Activated CD8-positive, alpha-beta memory T cell treated with anti-CD3 and anti-CD28 coated beads, Interleukin-2, amount 50 U/mL, for 4 hours (primary cell): ENCODE data around the gene CPT1B.
"Not testable (repeated sequence)": the region's sequence is repeated elsewhere in the genome, so short reads cannot be mapped to it uniquely, and the experiment has no call there.

Experiments
- DNase-seq: peaks from one replicate; pipeline ENCODE4 v3.0.0-alpha.2; 2020

Gene CPT1B

DNA sequence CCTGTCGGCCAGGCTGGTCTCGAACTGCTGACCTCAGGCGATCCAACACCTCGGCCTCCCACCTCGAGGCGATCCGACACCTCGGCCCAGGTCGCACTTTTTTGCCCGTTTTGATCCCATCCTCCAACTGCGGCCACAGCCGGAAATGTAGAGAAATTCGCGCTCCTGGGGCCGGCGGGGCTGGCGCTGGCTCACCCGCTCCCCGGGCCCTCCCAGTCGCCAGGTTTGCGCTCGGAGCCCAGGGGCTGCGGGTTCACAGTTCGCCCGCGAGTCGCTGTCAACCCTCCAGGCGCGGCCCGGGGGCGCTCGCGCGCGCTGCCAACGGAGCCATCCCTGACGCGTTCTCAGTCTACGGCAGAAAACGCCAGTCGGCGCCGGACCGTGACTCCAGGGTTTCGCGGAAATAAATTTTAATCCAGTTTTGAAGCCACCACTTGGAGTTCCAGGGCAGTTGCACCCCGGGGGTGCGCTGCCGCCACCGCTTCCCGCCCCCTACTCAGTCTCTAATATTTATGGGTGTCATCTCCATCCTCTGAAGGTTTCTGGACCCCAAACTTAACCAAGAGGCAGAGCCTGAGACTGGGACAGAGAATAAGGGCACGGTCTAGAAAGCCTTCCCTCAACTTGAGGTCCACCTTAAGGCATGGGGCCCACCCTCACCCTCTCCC lies 34.0 kb downstream of the CPT1B start:
- peak; percentile 84 for DNase-seq

DNA sequence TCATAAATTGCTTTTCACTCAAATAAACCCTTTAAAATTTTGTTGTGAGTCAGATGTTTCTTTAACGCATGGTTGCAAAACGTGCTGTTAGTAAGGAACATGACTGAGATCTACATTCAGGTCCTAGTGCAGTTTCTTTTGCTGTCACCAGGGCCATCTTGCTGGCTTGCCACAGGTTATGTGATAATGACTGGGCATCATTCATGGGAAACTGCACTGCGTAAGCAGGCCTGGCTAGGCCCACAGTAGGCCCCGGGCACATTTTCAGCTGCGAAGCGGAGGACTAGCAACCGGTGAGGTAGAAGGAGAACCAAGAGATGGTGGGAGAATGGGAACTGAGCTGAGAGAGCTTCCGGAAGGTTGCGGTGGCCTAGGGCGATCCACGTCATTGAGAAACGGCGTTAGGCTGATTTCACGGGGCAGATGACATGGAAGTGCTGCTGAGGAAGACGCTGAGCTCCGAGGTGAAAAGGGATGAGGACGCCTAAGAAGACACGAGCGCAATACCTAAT lies 35.8 kb downstream of the CPT1B start:
- DNase-seq: no peak

DNA sequence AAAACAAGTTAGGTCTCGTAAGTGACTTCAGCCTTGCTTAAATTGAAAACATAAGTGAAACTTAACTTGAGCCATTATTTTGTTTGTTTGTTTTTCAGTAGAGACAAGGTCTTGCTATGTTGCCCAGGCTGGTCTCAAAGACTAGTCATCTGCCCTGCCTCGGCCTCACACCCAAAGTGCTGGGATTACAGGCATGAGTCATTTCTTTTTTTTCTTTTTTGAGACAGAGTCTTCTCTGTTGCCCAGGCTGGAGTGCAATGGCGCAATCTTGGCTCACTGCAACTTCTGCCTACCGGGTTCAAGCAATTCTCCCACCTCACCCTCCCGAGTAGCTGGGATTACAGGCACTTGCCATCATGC lies 36.6 kb downstream of the CPT1B start:
- DNase-seq: not testable (repeated sequence)

DNA sequence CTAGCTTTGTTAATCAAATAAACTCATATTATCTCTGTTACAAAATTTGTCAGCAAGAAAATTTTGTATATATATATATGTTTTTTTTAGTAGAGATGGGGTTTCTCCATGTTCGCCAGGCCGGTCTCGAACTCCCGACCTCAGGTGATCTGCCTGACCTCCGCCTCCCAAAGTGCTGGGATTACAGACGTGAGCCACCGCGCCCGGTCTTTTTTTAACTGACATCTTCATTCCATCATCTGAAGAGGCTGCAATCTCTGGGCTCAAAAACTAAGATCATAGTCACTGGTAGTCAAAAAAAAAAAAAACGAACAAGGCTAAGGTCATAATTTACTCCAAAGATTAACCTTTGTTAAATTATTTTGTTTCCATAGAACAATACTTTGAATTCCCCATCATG lies 37.8 kb downstream of the CPT1B start:
- DNase-seq: no peak

DNA sequence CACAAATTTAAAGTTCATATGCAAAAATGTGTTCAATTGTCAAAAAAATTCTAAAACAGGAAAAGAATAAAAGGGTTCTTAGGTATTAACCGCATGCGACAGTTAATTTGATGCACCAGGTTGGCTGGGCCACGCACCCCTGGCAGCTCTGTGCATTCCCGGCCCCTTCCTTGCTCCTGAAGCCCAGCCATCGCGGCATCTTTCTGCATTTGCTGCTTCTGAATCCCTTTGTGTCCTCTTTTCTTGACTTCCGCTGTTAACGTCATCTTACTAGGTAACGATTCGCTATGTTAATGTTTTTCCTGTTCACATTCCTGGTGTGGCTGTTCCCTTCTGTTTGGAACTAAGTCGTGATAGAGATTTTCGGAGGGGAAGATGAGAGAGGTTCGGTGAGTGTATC lies 40.5 kb downstream of the CPT1B start:
- DNase-seq: no peak

DNA sequence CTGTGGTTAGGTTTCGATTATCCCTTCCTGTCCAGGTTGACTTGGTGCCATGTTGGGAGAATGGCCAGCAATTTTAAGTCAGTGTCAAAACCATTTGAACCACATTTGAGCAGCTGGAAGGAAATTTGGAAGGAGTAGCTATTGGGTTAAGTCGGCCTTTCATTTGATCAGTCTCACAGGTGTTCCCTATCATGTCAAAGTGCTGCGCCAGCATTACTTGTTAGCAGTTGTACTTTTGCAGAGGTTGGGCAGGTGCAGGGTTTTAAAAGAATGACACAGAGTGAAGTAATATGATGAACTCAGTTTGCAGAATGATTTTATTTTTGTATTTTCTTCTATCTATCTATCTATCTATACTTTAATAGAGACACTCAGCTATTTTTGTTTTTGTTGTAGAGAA lies 42.0 kb downstream of the CPT1B start:
- no peak for DNase-seq

DNA sequence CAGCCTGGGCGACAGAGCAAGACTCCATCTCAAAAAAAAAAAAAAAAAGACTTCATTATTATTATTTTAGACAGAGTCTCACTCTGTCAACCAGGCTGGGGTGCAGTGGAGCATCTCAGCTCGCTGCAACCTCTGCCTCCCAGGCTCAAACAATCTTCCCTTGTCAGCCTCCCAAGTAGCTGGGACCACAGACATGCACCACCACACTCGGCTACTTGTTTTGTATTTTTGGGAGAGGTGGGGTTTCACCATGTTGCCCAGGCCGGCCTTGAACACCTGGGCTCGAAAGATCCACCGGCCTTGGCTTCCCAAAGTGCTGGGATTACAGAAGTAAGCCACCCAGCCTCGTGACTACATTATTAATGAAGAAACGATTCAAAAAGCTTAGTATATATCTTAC lies 43.1 kb downstream of the CPT1B start:
- no peak for DNase-seq

DNA sequence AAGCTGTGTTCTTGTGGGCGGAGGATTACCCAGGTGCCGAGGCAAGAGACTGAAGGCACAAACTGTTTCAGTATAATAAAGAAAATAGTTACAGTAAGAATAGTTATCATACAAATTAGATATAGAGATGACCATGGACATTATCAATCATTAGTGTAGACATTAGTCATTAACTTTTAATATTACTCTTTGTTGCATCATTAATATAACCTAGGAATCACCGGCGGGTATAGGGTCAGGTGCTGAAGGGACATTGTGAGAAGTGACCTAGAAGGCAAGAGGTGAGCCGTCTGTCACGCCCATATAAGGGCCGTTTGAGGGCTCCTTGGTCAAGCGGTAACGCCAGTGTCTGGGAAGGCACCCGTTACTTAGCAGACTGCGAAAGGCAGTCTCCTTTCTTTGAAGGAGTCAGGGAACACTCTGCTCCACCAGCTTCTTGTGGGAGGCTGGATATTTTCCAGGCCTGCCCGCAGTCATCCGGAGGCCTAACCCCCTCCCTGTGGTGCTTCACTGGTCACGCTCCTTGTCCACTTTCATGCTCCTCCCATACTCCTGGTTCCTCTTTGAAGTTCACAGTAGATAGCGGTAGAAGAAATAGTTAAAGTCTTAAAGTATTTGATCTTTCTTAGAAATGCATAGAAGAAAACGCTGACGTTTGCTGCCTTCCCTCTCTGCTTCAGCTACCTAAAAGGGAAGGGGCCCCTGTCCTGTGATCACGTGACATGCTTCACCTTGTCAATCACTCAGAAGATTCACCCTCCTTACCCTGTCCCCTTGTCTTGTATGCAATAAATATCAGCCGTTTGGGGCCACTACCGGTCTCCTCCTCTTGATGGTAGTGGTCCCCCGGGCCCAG lies 44.1 kb downstream of the CPT1B start:
- not testable (repeated sequence) for DNase-seq

DNA sequence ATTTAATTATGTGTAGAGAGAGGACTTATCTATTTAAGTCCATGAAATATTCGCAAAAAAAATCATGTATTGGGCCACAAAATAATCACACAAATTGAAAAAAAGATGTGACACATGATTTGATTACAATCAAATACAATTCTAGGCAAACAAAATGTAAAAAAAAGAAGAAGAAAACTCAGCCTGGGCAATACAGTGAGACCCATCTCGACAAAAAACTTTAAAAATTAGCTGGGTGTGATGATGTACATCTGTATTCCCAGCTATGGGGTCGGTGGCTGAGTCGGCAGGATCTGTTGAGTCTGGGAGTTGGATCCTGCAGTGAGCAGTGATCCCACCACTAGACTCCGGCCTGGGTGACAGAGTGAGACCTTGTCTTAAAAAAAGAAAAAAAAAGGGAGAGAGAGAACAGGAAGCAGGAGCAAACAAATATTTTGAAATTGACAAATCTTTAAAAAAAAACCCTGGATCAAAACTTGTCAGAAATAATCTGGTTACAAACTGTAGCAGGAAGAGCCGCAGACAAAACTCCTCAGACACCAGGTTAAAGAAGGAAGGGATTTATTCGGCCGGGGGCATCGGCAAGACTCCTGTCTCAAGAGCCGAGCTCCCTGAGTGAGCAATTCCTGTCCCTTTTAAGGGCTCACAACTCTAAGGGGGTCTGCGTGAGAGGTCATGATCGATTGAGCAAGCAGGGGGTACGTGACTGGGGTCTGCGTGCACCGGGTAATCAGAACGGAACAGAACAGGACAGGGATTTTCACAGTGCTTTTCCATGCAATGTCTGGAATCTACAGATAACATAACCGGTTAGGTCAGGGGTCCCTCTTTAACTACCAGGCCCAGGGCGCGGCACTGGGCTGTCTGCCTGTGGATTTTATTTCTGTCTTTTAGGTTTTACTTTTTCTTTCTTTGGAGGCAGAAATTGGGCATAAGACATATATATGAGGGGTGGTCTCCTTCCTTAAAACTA lies 45.1 kb downstream of the CPT1B start:
- no peak for DNase-seq

DNA sequence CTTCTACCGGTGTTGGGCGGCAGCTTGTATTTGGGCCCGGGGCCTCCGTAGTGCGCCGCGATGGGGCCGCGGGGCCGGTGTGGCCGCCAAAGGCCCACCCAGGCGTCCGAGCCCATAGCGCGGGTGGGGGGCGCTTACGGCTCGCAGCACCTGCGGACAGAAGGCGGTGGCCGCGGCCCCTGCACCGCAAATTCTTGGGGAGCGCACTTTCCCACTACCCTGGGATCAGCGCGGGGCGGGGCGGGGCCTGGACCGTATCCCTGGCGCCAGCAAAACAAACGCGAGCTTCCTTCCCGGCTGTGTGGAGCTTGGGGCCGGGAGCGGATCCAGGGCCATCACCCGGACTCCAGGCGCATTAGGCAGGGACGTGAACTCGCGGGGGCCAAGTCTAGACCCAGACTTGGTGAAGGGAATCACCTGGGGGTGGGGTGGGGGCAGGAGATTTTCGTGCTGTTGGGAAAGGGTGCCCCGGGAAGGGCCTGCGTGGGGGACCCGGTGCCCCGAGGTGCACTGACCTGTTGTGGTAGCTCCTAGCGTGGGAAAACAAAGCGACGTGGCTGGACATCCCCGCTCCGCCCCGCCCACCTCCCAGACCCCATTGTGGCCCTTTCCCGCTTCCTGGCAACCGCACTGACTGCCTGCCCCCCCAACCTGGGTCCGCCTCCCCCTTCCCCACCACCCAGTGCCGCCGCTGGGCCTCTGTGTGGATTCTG lies 46.1 kb downstream of the CPT1B start:
- no peak for DNase-seq

DNA sequence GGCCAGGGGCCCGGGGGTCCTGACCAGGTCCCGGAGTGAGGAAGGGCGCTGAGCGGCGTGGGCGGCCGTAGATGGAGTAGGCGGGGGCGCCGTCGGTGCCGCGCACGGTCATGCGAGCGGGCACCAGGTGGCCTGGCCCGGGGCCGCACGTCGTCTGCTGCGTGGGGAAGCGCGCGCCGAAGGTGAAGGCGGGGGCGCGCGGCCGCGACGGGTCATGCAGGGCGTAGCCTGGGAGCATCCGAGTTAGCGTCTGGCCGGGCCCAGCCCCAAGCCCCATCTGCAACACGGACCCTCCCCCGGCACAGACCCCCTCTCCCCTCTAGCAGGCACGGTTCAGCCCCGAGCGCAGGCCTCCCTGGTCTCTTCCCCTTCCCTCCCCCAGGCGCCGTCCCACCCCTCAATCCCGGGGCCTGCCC lies 46.7 kb downstream of the CPT1B start:
- peak; percentile 58 for DNase-seq

DNA sequence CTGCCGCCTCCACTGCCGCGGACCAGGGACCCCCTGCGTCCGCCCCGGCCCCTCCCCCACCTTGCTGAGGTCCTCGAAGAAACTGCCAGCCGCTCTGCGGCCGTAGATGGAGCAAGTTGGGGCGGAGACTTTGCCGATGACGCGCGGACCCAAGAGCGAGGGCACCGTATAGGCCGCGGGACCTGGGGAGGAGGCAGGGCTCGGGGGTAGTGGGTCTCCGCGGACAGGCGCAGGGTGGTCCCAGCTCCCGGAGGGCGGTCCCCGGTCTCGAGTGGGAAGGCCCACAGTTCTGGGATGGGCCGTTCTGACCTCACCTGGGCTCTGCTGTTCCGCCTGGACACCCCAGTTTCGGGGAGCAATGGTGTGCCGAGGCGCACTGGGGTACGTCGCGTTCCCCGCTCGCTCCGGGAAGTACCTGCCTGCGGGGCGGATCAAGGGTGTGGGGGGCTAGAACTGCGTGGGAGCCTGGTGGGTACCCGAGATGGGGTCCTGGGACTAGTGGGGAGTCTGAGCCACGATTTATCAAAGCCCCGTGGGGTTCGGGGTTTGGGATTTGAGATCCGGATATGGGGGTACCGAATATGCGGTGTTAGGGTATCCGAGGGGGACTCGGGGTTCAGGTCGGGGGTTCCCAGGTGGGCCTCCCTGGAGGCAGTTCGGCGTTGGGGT lies 47.2 kb downstream of the CPT1B start:
- DNase-seq: peak; percentile 77

DNA sequence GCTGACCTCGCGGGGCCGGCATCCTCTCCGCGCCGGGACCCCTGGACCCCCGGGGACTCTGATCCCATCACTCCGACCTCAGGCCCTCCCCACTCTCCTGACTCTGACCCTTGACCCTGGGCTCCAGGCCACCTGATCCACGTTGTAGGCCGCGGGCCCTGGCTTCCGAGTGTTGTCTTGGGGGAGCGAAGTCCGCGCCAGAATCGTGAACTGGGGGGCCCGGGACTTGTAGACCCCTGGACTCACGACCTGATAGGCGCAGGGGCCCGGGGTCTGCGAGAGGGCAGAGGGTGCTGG lies 47.7 kb downstream of the CPT1B start:
- DNase-seq: no peak

DNA sequence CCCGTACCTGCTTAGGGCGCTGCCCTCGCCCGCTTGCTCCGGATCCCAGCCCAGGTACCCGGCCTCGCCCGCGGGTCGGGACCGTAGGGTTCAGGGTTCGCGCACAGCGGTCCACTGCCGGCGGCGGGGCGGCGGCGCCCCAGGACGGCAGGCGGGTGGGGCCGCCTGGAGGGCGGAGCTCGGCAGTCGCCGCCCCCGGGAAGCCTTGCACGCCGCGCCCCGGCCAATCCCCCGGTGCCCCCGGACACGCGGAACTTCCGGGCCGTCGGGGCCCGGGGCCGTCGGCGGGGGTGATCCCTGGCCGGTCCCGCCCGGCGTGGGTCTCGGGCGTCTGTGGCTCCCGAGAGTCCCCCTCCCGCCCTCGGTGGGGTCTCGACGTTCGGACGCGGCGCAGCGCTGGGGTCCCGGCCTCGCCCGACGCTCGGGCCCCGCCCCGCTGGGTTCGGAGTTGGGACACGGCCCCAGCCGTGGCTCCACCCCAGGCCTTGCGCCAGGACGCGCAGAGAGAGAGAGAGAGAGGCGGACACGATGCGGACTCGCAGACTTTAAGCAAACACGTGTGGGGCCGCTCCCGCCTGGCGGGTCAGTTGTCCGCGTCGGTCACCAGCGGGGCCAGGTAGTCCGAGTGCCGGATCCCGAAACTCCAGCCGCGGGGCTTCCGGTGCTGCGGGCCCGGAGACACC lies 48.2 kb downstream of the CPT1B start, which contains the start of gene TYMP:
Gene TYMP (minus strand): TSS at position 116 of the 683 bp plus-strand sequence. CDS start 303 bp downstream, outside the sequence.
- peak; percentile 65 for DNase-seq

DNA sequence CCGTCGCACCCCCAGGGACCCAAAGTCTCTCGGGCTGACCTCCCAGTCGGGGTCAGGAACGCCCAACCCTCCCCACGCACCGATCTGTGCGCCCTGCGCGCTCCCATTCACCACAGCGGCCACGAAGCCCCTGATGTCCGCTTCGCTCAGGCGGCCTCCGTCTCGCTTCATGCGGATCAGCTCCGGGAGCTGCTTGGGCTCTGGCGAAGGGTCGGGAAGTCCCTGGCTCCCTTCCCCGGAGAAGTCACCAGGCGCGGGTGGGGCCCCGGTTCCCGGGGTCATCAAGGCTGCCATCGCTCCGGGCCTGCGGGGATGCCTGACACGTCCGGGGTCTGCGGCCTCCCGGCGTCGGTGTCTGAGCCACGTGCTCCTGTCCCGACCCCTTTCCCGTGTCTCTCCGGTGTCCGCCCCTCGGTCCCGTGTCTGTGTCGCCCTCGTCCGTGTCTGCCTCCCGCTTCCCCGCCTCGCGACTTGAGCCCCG lies 48.8 kb downstream of the CPT1B start:
- DNase-seq: no peak

DNA sequence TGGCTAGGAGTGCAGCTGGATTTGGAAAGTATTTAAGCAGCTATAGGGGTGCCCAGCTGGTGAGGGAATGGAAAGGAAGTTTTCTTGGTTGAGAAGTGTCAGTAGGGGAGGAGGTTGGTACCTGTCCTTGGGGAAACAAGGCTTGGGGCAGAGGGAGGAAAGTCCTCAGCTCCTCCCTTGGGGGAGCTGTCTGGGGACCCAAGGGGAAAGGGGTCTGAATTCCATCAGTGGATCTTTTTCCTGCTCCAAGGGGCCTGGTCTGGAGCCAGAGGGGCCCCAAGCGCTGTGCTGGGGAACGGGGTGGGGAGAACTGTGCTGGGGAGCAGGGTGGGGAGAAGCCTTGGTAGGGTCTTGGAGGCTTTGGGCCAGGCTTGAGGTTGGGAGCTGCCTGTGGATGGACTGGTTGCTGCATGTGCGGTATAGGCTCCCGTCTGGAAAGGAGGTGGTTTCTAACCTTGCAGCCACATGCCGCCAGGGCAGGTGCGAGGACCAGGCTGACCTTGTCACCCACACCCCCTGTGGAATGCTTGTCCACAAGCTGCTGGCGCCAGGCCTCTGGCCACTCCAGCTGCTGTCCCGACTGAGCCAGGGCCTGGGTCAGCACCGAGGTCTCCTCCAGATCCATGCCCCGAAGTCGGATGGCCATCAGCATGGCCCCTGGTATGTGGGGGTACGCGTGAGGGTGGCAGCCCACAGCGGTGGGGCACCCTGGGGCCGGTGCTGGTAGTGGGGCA lies 49.4 kb downstream of the CPT1B start:
- DNase-seq: no peak

DNA sequence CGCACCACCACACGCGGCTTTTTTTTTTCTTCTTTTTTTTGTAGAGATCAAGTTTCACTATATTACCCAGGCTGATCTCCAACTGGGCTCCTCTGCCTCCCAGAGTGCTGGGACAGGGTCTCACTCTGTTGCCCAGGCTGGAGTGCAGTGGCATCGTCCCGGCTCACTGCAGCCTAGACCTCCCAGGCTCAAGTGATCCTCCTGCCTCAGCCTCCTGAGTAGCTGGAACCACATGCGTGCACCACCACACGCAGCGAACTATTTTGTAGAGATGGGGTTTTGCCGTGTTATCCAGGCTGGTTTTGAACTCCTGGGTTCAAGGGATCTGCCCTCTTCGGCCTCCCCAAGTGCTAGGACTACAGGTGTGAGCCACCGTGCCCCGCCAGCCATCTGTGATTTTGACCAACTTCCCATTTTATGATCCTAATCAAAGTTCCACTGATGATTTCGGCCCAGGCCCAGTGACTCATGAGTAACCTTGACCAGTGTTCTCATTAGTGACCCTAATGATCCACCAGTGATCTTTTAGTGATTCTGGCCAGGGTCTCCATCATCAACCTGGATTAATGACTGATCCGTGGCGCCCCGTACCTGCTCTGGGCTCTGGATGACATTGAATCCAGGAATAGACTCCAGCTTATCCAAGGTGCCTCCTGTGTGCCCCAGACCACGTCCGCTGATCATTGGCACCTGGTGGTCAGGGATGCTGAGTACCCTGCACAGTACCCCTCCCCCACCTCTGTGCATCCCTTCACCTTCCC lies 50.1 kb downstream of the CPT1B start:
- DNase-seq: no peak

DNA sequence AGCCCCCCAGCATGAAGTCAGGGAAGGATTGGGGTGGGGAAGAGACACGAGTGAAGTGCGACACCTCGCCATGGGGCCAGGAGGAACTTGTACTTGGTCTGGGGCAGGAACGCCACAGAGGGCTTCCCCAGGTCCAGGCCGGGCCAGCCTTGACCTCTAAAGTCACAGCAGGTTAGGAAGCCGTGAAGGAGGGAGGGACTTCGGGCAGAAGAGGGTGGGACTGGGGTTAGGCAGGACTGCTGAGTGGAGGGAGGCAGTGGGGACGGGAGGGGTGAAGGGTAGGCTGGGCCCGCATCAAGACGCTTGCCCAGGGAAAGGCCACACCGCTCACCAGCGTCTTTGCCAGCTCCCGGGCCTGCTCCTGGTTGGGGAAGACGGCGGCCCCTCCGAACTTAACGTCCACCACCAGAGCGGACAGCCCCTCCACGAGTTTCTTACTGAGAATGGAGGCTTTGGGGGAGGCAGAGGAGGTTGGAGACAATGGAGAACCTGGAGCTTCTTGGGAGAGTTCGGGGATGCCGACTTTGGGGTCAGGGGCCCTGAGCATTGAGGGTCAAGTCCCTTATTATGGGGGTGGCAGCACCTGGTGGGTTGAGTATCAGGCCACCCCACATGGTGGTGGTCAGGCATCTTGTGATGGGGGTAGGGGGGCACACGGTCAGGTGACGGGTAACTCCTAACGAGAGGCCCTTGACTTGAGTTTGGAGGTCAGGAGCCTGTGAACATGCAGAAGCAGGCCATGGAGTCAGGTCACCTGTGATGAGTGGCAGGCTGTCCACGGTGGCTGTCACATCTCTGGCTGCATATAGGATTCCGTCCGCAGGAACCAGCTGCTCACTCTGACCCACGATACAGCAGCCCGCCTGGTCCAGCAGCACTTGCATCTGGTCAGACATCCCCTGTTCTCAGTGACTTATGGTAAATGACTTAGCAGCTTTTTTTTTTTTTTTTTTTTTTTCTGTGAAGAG lies 51.1 kb downstream of the CPT1B start:
- DNase-seq: no peak
